ENCODE measurements around the gene C8G. TPM values are rescaled to one million over a fixed set of nuclear protein-coding genes. Genes with fewer than 3 reads are reported as not detected.

Gene C8G
- total and polyA plus RNA-seq, 3 experiments from 2014 or later: 0.96 TPM; not detected in 2

GRCh38 chr9:136969774-136970173 lies 24.7 kb downstream of the C8G start:
- peaks cover 24% of the 10 kb centered on the region for H3K4me1 ChIP-seq (ENCODE audit: insufficient read depth, low read length)
- H3K36me3 ChIP-seq (ENCODE audit: insufficient read depth, low read length): no peaks in the 10 kb centered on the region
- no peak overlapping the region for H3K27ac ChIP-seq (ENCODE audit: low read depth, low read length)
- H3K27me3 ChIP-seq (ENCODE audit: insufficient read depth, low read length, poor library complexity, severe bottlenecking): no peaks in the 10 kb centered on the region
- Mint-ChIP-seq H3K36me3 (no peaks in the 10 kb centered on the region), H3K27ac (peak overlapping the region in 1 of 8 donors; percentile 74), H3K4me1 (peaks cover 18 to 38% (median 23%) of the 10 kb centered on the region in 3 donors), H3K27me3 (peaks cover 0 to 3% of the 10 kb centered on the region in 2 donors), H3K4me3 (no peak overlapping the region), H3K9me3 (no peaks in the 10 kb centered on the region)
- no peaks in the 10 kb centered on the region for H3K9me3 ChIP-seq (ENCODE audit: low read length)
- no peak for DNase-seq
- POLR2A ChIA-PET: no interaction called here
- CTCF ChIA-PET: interaction anchor here (1.0 to 2.1 kb wide), 3 partner anchors 22 to 77 kb away, joined by 3 to 5 read pairs (median 3); partner anchors contain the start of gene NPDC1
- no peak overlapping the region for H3K4me3 ChIP-seq (ENCODE audit: low read length)

- peaks cover 25% of the 10 kb centered on the region for H3K4me1 ChIP-seq (ENCODE audit: insufficient read depth, low read length)
- H3K36me3 ChIP-seq (ENCODE audit: insufficient read depth, low read length): no peaks in the 10 kb centered on the region
- H3K27me3 Mint-ChIP-seq: peaks cover 0 to 3% of the 10 kb centered on the region in 2 donors
- no peak for DNase-seq
- H3K4me3 Mint-ChIP-seq: no peak overlapping the region
- H3K9me3 Mint-ChIP-seq: no peaks in the 10 kb centered on the region
- no peaks in the 10 kb centered on the region for H3K9me3 ChIP-seq (ENCODE audit: low read length)
- ChIA-PET CTCF (interaction anchor here (2.1 kb wide), 1 partner anchor 59 kb away, joined by 5 read pairs; no protein-coding TSS in a partner anchor), POLR2A (no interaction called here)
- H3K36me3 Mint-ChIP-seq: no peaks in the 10 kb centered on the region
- H3K4me3 ChIP-seq (ENCODE audit: low read length): no peak overlapping the region
- no peaks in the 10 kb centered on the region for H3K27me3 ChIP-seq (ENCODE audit: insufficient read depth, low read length, poor library complexity, severe bottlenecking)
- no peak overlapping the region for H3K27ac ChIP-seq (ENCODE audit: low read depth, low read length)
- peaks cover 21 to 38% (median 25%) of the 10 kb centered on the region in 3 donors for H3K4me1 Mint-ChIP-seq
- peak overlapping the region in 1 of 8 donors; percentile 74 for H3K27ac Mint-ChIP-seq
Measured at GRCh38 chr9:136970361-136970760, 25.3 kb downstream of the C8G start.

- ChIA-PET POLR2A (no interaction called here), CTCF (interaction anchor here (1.4 to 2.1 kb wide), 2 partner anchors 21 to 58 kb away, joined by 4 to 5 read pairs; partner anchors contain the start of gene PAXX)
- Mint-ChIP-seq H3K27ac (no peak overlapping the region), H3K9me3 (no peaks in the 10 kb centered on the region), H3K36me3 (no peaks in the 10 kb centered on the region), H3K4me1 (peaks cover 21 to 40% (median 22%) of the 10 kb centered on the region in 3 donors), H3K27me3 (peaks cover 0 to 1% of the 10 kb centered on the region in 2 donors), H3K4me3 (no peak overlapping the region)
- Histone ChIP-seq H3K27me3 (ENCODE audit: insufficient read depth, low read length, poor library complexity, severe bottlenecking) (no peaks in the 10 kb centered on the region), H3K4me1 (ENCODE audit: insufficient read depth, low read length) (peaks cover 26% of the 10 kb centered on the region), H3K27ac (ENCODE audit: low read depth, low read length) (no peak overlapping the region), H3K4me3 (ENCODE audit: low read length) (no peak overlapping the region), H3K36me3 (ENCODE audit: insufficient read depth, low read length) (no peaks in the 10 kb centered on the region), H3K9me3 (ENCODE audit: low read length) (no peaks in the 10 kb centered on the region)
- no peak for DNase-seq
Measured at GRCh38 chr9:136971746-136972145, 26.7 kb downstream of the C8G start.

DNA sequence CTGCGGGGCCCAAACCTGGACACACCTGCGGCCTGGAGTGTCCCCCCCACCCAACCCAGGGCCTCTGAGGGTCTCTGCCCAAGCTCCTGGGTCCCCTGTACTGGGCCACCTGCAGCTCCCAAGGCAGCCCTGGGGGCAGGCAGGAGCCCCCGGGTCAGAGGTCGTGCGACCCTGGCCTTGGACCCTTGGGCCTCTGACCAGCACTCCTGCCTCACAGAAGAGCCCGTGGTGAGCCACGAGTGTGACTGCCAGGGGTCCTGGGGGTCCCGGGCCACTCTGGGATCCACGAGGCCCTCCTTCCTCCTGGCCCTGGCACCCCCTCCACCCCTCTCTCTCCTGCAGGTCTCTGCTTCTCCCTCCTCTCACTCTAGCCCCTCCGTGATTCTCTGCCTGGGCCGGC lies 27.3 kb downstream of the C8G start:
- no peak overlapping the region for H3K4me3 Mint-ChIP-seq
- Histone ChIP-seq H3K27me3 (ENCODE audit: insufficient read depth, low read length, poor library complexity, severe bottlenecking) (no peaks in the 10 kb centered on the region), H3K36me3 (ENCODE audit: insufficient read depth, low read length) (no peaks in the 10 kb centered on the region), H3K4me3 (ENCODE audit: low read length) (no peak overlapping the region), H3K4me1 (ENCODE audit: insufficient read depth, low read length) (peaks cover 26% of the 10 kb centered on the region), H3K9me3 (ENCODE audit: low read length) (no peaks in the 10 kb centered on the region), H3K27ac (ENCODE audit: low read depth, low read length) (no peak overlapping the region)
- H3K4me1 Mint-ChIP-seq: peaks cover 20 to 45% (median 21%) of the 10 kb centered on the region in 3 donors
- no peak overlapping the region for H3K27ac Mint-ChIP-seq
- H3K27me3 Mint-ChIP-seq: peaks cover 0 to 1% of the 10 kb centered on the region in 2 donors
- ChIA-PET POLR2A (no interaction called here), CTCF (no interaction called here)
- H3K9me3 Mint-ChIP-seq: no peaks in the 10 kb centered on the region
- no peak for DNase-seq
- H3K36me3 Mint-ChIP-seq: no peaks in the 10 kb centered on the region

DNA sequence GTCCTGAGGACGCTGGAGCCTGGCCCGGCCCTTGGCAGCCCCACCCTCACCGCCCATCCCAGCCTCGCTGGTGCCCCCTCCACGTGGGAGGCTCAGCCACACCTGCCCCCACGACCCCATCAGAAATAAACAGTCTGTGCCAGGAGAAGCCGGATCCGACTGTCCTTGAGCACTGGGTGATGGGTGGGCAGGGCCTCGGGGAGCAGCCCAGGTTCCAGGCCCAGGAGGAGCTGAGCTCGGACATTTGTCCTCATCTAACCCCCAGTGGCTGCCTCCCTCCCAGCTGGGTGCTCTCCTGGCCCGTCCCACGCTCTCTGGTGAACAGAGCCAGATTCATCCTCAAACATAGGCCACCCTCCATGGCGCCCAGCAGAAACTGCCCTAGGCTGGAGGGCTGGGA lies 27.7 kb downstream of the C8G start:
- DNase-seq: no peak
- H3K36me3 Mint-ChIP-seq: no peaks in the 10 kb centered on the region
- H3K4me1 Mint-ChIP-seq: peaks cover 21 to 50% (median 22%) of the 10 kb centered on the region in 3 donors
- ChIA-PET POLR2A (no interaction called here), CTCF (interaction anchor here (4.6 kb wide), 1 partner anchor 19 kb away, joined by 21 read pairs; the partner anchor contains the start of gene PAXX)
- Histone ChIP-seq H3K4me1 (ENCODE audit: insufficient read depth, low read length) (peaks cover 26% of the 10 kb centered on the region), H3K27ac (ENCODE audit: low read depth, low read length) (no peak overlapping the region), H3K27me3 (ENCODE audit: insufficient read depth, low read length, poor library complexity, severe bottlenecking) (no peaks in the 10 kb centered on the region), H3K9me3 (ENCODE audit: low read length) (no peaks in the 10 kb centered on the region), H3K4me3 (ENCODE audit: low read length) (no peak overlapping the region), H3K36me3 (ENCODE audit: insufficient read depth, low read length) (no peaks in the 10 kb centered on the region)
- no peaks in the 10 kb centered on the region for H3K9me3 Mint-ChIP-seq
- H3K27ac Mint-ChIP-seq: no peak overlapping the region
- no peak overlapping the region for H3K4me3 Mint-ChIP-seq
- H3K27me3 Mint-ChIP-seq: peaks cover 0 to 1% of the 10 kb centered on the region in 2 donors

GRCh38 chr9:136973618-136974617 lies 28.9 kb downstream of the C8G start:
- CTCF ChIA-PET: interaction anchor here (1.6 to 4.6 kb wide), 8 partner anchors 11 to 61 kb away, joined by 5 to 30 read pairs (median 15); partner anchors contain the start of genes CLIC3 and PAXX
- Histone ChIP-seq H3K36me3 (ENCODE audit: insufficient read depth, low read length) (no peaks in the 10 kb centered on the region), H3K9me3 (ENCODE audit: low read length) (no peaks in the 10 kb centered on the region), H3K4me1 (ENCODE audit: insufficient read depth, low read length) (peaks cover 26% of the 10 kb centered on the region), H3K27ac (ENCODE audit: low read depth, low read length) (no peak overlapping the region), H3K27me3 (ENCODE audit: insufficient read depth, low read length, poor library complexity, severe bottlenecking) (no peaks in the 10 kb centered on the region), H3K4me3 (ENCODE audit: low read length) (no peak overlapping the region)
- DNase-seq: no peak
- H3K4me1 Mint-ChIP-seq: peaks cover 21 to 48% (median 22%) of the 10 kb centered on the region in 3 donors
- POLR2A ChIA-PET: interaction anchor here (1.8 to 3.0 kb wide), 6 partner anchors 8 to 56 kb away, joined by 5 to 11 read pairs (median 6); partner anchors contain the start of gene PAXX
- H3K27me3 Mint-ChIP-seq: peaks cover 0 to 1% of the 10 kb centered on the region in 2 donors
- no peaks in the 10 kb centered on the region for H3K36me3 Mint-ChIP-seq
- peak overlapping the region in 2 of 8 donors; percentile 15 to 65 for H3K27ac Mint-ChIP-seq
- H3K9me3 Mint-ChIP-seq: no peaks in the 10 kb centered on the region
- peak overlapping the region in 1 of 7 donors; percentile 85 for H3K4me3 Mint-ChIP-seq

DNA sequence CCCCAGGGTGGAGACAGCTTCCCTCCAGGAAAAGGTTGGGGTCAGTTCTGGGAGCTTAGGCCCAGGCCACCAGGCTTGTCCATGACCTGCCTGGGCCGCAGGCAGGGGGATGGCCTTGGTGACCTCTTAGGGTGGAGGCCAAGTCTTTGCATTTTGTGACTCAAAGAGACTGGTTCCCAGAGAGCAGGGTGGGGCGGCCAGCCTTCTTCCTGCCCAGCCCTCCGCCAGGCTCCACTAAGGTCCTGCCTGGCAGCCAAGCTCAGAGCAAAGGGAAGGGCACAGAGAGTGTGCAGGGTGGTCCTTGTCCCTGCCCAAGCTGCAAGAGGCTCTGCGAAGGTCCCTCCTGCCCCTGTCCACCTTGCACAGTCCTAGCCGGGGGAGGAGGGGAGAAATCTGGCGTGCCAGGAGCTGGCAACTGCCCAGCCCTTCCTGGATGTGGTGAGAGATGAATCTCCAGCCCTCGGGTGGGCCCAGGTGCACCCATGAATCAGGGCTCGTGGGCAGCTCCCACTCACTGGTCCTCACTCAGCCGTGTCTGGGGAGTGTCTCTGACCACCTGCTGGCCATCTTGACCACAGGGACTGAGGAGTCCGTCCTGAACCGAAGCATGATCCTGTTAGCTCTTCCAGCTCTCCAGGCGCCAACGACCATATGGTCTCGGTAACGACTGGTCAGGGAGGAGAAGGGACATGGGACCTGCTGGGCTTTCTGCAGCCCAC lies 29.9 kb downstream of the C8G start:
- no peak for DNase-seq
- H3K4me3 ChIP-seq (ENCODE audit: low read length): peak overlapping the region; percentile 43
- H3K27ac Mint-ChIP-seq: peak overlapping the region; percentile 26 to 85 (median 70)

More for the DNA sequence above, 29.9 kb downstream of the C8G start:
- H3K36me3 Mint-ChIP-seq: no peaks in the 10 kb centered on the region
- POLR2A ChIA-PET: interaction anchor here (0.7 to 3.0 kb wide), 9 partner anchors 9 to 155 kb away, joined by 3 to 11 read pairs (median 6); partner anchors contain the start of genes CLIC3 and PAXX
- peak overlapping the region; percentile 63 to 85 (median 70) for H3K4me3 Mint-ChIP-seq
- peaks cover 21 to 46% (median 24%) of the 10 kb centered on the region in 3 donors for H3K4me1 Mint-ChIP-seq
- Histone ChIP-seq H3K4me1 (ENCODE audit: insufficient read depth, low read length) (peaks cover 26% of the 10 kb centered on the region), H3K9me3 (ENCODE audit: low read length) (no peaks in the 10 kb centered on the region), H3K36me3 (ENCODE audit: insufficient read depth, low read length) (no peaks in the 10 kb centered on the region), H3K27me3 (ENCODE audit: insufficient read depth, low read length, poor library complexity, severe bottlenecking) (no peaks in the 10 kb centered on the region), H3K27ac (ENCODE audit: low read depth, low read length) (no peak overlapping the region)
- CTCF ChIA-PET: interaction anchor here (0.9 to 4.6 kb wide), 15 partner anchors 10 to 182 kb away, joined by 3 to 30 read pairs (median 8); partner anchors contain the start of genes AJM1, C8G, CLIC3 and FUT7
- H3K9me3 Mint-ChIP-seq: no peaks in the 10 kb centered on the region
- peaks cover 0 to 1% of the 10 kb centered on the region in 2 donors for H3K27me3 Mint-ChIP-seq
